NCI-H82 treated with DMSO at 0.1 percent for 48 hours (cell line): ENCODE results near the gene ADAM8.

Source experiments
- DNase-seq: peaks from one replicate; lab custom pipeline; 2025; ENCODE audit not compliant: unreplicated experiment; lab: John Stamatoyannopoulos, UW

The ADAM8 gene

GRCh38 chr10:133282846-133283390 lies 6.2 kb upstream of the ADAM8 start:
- DNase-seq, result no peak

- no peak for DNase-seq
Observed at GRCh38 chr10:133281628-133282372, 5.1 kb upstream of the ADAM8 start.

GRCh38 chr10:133281084-133281483 lies 4.4 kb upstream of the ADAM8 start:
- DNase-seq, result no peak

- DNase-seq, result no peak
Observed at GRCh38 chr10:133280391-133281059, 3.9 kb upstream of the ADAM8 start.

GRCh38 chr10:133279326-133280226 lies 2.9 kb upstream of the ADAM8 start:
- DNase-seq, result no peak

GRCh38 chr10:133278577-133279265 lies 2.1 kb upstream of the ADAM8 start:
- DNase-seq, result no peak

GRCh38 chr10:133277993-133278576 lies 1.4 kb upstream of the ADAM8 start:
- DNase-seq, result no peak

GRCh38 chr10:133277277-133277992 lies 767 bp upstream of the ADAM8 start:
- DNase-seq, result no peak

- no peak for DNase-seq
Observed at GRCh38 chr10:133276100-133276434, 601 bp downstream of the ADAM8 start.

- DNase-seq, result no peak
Observed at GRCh38 chr10:133275684-133276092, 980 bp downstream of the ADAM8 start.

GRCh38 chr10:133274751-133275683 lies 1.7 kb downstream of the ADAM8 start:
- no peak for DNase-seq

GRCh38 chr10:133273534-133274143 lies 3.0 kb downstream of the ADAM8 start:
- DNase-seq, result no peak

- DNase-seq, result no peak
Observed at GRCh38 chr10:133272964-133273420, 3.7 kb downstream of the ADAM8 start.

GRCh38 chr10:133272301-133272963 lies 4.2 kb downstream of the ADAM8 start:
- DNase-seq, result no peak

GRCh38 chr10:133271521-133272300 lies 5.0 kb downstream of the ADAM8 start:
- DNase-seq, result no peak

- no peak for DNase-seq
Observed at GRCh38 chr10:133270773-133271297, 5.8 kb downstream of the ADAM8 start.

- DNase-seq, result no peak
Observed at GRCh38 chr10:133270204-133270603, 6.5 kb downstream of the ADAM8 start.
